Fibroblast of lung (primary cell): ENCODE data around the gene LAYN.

ENCODE experiments used
- EZH2 ChIP-seq: IDR thresholded peaks from 2 replicates; pipeline ENCODE4 v1.5.1; 2012; ENCODE audit warnings: low read length, control low read depth, mild to moderate bottlenecking; ENCODE audit errors: missing control alignments
- TF ChIP-seq, protein P1 (sequence below), 2 donors: IDR thresholded peaks in 1 of 2; conservative IDR thresholded peaks in 1 of 2; 1 replicate in 1 of 2; 2 replicates in 1 of 2; pipeline ENCODE4 v1.5.1; 2011 to 2012; ENCODE audit warnings: low read length in 2 of 2, control low read depth in 1 of 2, inconsistent platforms in 1 of 2, low read depth in 1 of 2, mild to moderate bottlenecking in 1 of 2

DNA sequence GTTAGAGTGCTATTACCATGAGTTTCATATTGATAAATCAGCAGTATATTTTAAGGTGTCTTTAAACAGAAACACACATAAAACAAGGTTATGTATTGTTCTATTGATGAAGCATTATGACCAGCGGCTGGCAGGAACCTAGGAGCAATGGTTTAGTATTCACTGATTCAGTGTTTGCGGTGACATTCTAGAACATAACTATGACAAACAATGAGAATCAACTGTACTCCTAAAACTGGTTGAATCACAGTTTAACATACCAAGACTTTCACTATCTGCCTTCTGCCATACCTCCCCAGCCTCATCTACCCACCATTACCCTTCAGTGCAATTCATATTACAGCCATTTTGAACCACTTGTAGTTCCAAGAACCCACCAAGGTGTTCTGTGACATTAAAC, 17.2 kb upstream of the LAYN start:
- TF ChIP-seq, protein P1, sequence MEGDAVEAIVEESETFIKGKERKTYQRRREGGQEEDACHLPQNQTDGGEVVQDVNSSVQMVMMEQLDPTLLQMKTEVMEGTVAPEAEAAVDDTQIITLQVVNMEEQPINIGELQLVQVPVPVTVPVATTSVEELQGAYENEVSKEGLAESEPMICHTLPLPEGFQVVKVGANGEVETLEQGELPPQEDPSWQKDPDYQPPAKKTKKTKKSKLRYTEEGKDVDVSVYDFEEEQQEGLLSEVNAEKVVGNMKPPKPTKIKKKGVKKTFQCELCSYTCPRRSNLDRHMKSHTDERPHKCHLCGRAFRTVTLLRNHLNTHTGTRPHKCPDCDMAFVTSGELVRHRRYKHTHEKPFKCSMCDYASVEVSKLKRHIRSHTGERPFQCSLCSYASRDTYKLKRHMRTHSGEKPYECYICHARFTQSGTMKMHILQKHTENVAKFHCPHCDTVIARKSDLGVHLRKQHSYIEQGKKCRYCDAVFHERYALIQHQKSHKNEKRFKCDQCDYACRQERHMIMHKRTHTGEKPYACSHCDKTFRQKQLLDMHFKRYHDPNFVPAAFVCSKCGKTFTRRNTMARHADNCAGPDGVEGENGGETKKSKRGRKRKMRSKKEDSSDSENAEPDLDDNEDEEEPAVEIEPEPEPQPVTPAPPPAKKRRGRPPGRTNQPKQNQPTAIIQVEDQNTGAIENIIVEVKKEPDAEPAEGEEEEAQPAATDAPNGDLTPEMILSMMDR (conservative IDR thresholded peaks at IDR 0.05 in 1 of 2, IDR thresholded peaks at IDR 0.05 in 1 of 2; ENCODE audit: low read depth in 1 of 2, low read length in 2 of 2) = no peak
- no peak for TF ChIP-seq EZH2
